ENCODE results near the gene FAM174C. TPM values are rescaled to one million over a fixed set of nuclear protein-coding genes. Genes with fewer than 3 reads are reported as not detected.

FAM174C gene
- total and polyA plus RNA-seq, 9 donors = 0.30 to 72.5 (median 26.7) TPM

DNA sequence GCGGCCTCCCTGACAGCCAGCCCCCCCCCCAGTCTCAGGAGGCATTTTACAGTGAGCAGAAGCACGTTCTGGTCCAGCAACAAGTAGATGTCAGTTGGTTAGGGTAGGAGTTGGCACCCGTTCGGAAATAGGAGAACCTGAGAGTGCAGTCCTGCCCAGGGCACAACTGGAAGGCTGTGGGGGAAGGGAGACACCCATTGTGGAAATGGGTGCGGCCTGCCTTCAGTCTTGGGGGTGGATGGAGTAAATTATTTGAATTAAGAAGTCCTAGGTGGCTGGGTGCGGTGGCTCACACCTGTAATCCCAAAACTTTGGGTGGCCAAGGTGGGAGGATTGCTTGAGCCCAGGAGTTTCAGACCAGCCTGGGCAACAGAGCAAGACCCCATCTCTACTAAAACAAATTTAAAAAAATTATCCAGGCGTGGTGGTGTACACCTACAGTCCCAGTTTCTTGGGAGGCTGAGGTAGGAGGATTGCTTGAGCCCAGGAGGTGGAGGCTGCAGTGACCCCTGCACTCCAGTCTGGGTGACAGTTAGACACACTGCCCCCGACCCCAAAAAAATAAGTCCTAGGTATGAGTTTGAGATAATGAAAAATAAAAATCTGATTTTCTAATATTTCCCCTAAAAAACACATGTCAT lies 5.0 kb upstream of the FAM174C start:
- H3K4me1 ChIP-seq (ENCODE audit: insufficient read depth) = peaks cover 41% of the 10 kb centered on the region
- TF ChIP-seq POLR2A (IDR thresholded peaks at IDR 0.05) (no peak), EP300 (IDR thresholded peaks at IDR 0.05) (no peak)
- TF ChIP-seq, protein P1, sequence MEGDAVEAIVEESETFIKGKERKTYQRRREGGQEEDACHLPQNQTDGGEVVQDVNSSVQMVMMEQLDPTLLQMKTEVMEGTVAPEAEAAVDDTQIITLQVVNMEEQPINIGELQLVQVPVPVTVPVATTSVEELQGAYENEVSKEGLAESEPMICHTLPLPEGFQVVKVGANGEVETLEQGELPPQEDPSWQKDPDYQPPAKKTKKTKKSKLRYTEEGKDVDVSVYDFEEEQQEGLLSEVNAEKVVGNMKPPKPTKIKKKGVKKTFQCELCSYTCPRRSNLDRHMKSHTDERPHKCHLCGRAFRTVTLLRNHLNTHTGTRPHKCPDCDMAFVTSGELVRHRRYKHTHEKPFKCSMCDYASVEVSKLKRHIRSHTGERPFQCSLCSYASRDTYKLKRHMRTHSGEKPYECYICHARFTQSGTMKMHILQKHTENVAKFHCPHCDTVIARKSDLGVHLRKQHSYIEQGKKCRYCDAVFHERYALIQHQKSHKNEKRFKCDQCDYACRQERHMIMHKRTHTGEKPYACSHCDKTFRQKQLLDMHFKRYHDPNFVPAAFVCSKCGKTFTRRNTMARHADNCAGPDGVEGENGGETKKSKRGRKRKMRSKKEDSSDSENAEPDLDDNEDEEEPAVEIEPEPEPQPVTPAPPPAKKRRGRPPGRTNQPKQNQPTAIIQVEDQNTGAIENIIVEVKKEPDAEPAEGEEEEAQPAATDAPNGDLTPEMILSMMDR (IDR thresholded peaks at IDR 0.05) = no peak
- 16 to 25% (median 23%) methylated on average over 8 of the region's 8 CpGs for WGBS, 3 donors
- H3K27me3 ChIP-seq = no peaks in the 10 kb centered on the region
- no peaks in the 10 kb centered on the region for H3K9me3 ChIP-seq
- H3K36me3 ChIP-seq = no peaks in the 10 kb centered on the region
- intact Hi-C loops (cut with DNase I) = loop anchor here in 1 of 4 donors (10.0 kb wide), 1 partner anchor 114 kb away; the partner anchor contains the start of gene NDUFS7
- peak overlapping the region; percentile 92 to 100 for H3K27ac ChIP-seq
- DNase-seq = no peak
- H3K4me3 ChIP-seq = peak overlapping the region; percentile 74

DNA sequence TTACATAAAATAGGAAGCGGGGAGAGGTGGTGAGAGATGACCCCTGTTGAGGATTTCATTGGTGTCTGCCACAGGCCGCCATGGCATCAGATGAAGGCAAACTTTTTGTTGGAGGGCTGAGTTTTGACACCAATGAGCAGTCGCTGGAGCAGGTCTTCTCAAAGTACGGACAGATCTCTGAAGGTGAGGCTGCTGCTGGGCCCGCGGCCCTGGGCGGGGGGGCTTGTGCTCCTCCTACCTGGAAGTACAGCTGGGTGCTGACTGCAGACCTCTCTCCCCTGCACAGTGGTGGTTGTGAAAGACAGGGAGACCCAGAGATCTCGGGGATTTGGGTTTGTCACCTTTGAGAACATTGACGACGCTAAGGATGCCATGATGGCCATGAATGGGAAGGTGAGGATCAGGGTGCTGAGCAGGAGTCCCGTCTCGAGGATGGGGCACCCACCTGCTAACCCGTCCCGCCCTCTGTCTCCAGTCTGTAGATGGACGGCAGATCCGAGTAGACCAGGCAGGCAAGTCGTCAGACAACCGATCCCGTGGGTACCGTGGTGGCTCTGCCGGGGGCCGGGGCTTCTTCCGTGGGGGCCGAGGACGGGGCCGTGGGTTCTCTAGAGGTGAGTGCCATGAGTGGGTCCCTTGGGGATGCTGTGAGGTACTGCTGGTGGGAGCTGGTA lies 4.3 kb upstream of the FAM174C start:
- no peaks in the 10 kb centered on the region for H3K9me3 ChIP-seq
- peak overlapping the region; percentile 74 for H3K4me3 ChIP-seq
- 36 to 56% (median 41%) methylated on average over 23 to 26 of the region's 26 CpGs for WGBS, 3 donors
- no peak for TF ChIP-seq EP300 (IDR thresholded peaks at IDR 0.05)
- TF ChIP-seq, protein P1 (IDR thresholded peaks at IDR 0.05) = no peak
- TF ChIP-seq POLR2A (IDR thresholded peaks at IDR 0.05) = no peak
- H3K4me1 ChIP-seq (ENCODE audit: insufficient read depth) = peaks cover 37% of the 10 kb centered on the region
- peak in 4 of 5 donors; percentile 46 to 57 (median 53) for DNase-seq
- intact Hi-C loops (cut with DNase I) = loop anchor here in 1 of 4 donors (10.0 kb wide), 1 partner anchor 114 kb away; the partner anchor contains the start of gene NDUFS7
- no peaks in the 10 kb centered on the region for H3K27me3 ChIP-seq
- H3K36me3 ChIP-seq = no peaks in the 10 kb centered on the region
- H3K27ac ChIP-seq = peak overlapping the region; percentile 18 to 92

DNA sequence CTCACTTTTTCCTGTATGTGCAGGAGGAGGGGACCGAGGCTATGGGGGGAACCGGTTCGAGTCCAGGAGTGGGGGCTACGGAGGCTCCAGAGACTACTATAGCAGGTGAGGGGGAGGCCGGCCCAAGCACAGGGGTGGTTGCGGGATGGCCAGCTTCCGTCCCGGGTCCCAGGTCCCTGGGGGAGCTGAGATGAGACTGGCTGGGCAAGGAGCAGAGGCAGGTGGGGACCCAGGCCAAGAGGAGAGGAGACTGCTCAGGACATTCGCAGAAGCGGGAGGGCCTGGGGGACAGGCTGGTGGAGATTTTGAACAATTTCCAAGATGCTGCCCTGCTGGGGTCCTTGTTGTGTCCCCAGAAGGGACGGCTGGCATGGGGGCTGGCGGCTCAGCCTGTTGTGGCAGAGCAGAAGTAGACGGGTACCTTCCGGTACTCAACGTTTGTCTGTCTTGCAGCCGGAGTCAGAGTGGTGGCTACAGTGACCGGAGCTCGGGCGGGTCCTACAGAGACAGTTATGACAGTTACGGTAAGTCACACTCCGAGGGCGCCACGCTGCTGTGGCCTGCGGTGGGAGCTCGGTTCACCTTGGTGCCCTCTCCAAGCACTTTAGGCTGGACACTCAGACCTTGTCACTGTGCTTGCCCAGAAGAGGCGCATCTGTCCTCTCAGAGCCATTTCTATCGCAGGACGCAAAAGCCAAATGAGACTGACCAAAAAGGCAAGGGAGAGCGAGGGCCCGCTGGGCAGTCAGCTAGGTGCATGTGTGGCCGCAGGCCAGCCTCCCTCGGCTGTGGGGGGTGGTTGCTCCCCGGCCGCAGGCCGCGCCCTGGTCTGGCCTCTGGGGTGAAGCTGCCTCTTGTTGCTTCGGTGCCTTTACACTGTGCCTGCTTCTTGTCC lies 3.6 kb upstream of the FAM174C start:
- no peaks in the 10 kb centered on the region for H3K27me3 ChIP-seq
- intact Hi-C loops (cut with DNase I) = loop anchor here in 1 of 4 donors (10.0 kb wide), 1 partner anchor 113 kb away; the partner anchor contains the start of gene NDUFS7
- DNase-seq = peak in 4 of 5 donors; percentile 49 to 52 (median 50)
- no peaks in the 10 kb centered on the region for H3K36me3 ChIP-seq
- H3K4me1 ChIP-seq (ENCODE audit: insufficient read depth) = peaks cover 40% of the 10 kb centered on the region
- H3K4me3 ChIP-seq = peak overlapping the region; percentile 74
- H3K27ac ChIP-seq = no peak overlapping the region
- H3K9me3 ChIP-seq = no peaks in the 10 kb centered on the region
- WGBS, 3 donors = 69 to 77% (median 77%) methylated on average over 33 to 37 of the region's 37 CpGs
- TF ChIP-seq POLR2A (IDR thresholded peaks at IDR 0.05) (no peak), EP300 (IDR thresholded peaks at IDR 0.05) (no peak)
- TF ChIP-seq, protein P1 (IDR thresholded peaks at IDR 0.05) = no peak
